AG09309 (cell line): Measurements from ENCODE around the gene MED26.

Experiments used
- DNase-seq: peaks from one replicate; pipeline ENCODE4 v3.0.0-alpha.2; 2010; ENCODE audit warnings: low read depth
- H3K4me3 ChIP-seq: 2 replicates; pipeline ENCODE4 v1.5.1; 2011; ENCODE audit warnings: mild to moderate bottlenecking, low read depth, low read length, moderate library complexity; ENCODE audit not compliant: control insufficient read depth
- TF ChIP-seq, protein P1 (sequence below): IDR thresholded peaks from 2 replicates; pipeline ENCODE4 v1.5.1; 2011; ENCODE audit warnings: mild to moderate bottlenecking, low read depth, low read length, inconsistent platforms; ENCODE audit not compliant: insufficient read depth, control insufficient read depth; ENCODE audit errors: missing control alignments

MED26 gene

DNA sequence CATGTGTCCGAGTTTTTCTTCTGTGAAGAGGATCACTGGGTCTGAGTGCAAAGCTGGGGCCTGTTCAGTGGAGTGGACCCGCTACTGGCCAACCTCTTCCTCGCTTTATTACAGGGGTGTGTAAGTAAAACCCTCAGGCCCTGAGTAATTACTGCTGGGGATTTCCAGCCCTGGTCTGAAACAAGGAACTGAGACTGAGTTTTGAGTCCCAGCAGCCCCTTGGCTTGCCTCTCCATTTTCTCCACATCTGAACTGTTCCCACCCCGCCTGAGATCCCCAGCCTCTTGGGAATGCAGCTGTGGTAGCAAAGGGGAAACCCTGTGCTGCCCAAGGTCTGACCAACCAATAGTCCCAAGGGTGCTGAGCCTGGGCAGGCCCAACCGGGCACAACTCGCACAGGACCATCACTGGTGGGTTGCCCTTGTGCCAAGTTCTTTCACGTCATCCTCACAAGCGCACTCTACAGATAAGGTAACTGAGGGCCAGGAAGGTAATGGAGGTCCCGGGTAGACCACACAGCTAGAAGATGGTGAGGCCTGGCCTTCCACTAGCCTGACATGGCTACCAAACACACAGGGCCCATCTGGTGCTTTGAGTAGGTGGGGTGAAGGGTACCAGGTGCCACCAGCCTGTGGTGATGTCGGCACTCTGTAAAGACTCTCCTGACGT lies 42.1 kb downstream of the MED26 start:
- no peak for DNase-seq
- no peak overlapping the region for H3K4me3 ChIP-seq
- TF ChIP-seq, protein P1, sequence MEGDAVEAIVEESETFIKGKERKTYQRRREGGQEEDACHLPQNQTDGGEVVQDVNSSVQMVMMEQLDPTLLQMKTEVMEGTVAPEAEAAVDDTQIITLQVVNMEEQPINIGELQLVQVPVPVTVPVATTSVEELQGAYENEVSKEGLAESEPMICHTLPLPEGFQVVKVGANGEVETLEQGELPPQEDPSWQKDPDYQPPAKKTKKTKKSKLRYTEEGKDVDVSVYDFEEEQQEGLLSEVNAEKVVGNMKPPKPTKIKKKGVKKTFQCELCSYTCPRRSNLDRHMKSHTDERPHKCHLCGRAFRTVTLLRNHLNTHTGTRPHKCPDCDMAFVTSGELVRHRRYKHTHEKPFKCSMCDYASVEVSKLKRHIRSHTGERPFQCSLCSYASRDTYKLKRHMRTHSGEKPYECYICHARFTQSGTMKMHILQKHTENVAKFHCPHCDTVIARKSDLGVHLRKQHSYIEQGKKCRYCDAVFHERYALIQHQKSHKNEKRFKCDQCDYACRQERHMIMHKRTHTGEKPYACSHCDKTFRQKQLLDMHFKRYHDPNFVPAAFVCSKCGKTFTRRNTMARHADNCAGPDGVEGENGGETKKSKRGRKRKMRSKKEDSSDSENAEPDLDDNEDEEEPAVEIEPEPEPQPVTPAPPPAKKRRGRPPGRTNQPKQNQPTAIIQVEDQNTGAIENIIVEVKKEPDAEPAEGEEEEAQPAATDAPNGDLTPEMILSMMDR: no peak

DNA sequence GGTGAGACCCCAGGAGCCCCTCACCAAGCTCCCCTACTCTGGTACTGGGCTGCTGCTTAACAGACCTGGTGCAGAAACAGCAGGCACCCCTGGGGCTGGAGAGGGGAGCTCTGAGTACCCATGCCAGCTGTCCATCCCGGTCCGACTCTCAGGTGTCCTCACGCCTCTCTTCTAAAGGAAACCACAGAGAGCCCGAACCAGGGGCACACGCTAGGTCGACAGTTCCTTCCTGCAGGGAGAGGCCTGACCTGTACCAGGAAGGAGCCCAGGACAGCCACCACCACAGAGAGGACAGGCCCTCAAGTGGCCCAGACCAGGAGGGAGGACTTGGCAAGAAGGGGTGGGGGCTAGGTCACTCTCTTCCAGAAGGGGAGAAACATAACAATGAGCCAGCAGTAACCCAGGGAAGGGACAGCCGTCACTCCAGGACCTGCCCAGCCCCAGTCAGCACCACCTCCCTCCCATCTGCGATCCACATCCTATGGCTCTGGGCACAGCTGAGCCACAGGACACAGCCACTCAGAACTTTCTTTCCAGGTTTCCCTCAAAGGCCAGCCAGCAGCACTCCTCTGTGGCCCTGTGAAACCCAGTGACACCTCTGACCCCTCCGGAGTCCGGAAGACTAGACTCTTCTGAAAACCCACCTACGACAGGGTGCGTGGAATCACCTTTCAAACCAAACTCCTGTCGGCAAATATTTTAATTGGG lies 42.8 kb downstream of the MED26 start:
- no peak for DNase-seq
- TF ChIP-seq, protein P1: no peak
- no peak overlapping the region for H3K4me3 ChIP-seq

DNA sequence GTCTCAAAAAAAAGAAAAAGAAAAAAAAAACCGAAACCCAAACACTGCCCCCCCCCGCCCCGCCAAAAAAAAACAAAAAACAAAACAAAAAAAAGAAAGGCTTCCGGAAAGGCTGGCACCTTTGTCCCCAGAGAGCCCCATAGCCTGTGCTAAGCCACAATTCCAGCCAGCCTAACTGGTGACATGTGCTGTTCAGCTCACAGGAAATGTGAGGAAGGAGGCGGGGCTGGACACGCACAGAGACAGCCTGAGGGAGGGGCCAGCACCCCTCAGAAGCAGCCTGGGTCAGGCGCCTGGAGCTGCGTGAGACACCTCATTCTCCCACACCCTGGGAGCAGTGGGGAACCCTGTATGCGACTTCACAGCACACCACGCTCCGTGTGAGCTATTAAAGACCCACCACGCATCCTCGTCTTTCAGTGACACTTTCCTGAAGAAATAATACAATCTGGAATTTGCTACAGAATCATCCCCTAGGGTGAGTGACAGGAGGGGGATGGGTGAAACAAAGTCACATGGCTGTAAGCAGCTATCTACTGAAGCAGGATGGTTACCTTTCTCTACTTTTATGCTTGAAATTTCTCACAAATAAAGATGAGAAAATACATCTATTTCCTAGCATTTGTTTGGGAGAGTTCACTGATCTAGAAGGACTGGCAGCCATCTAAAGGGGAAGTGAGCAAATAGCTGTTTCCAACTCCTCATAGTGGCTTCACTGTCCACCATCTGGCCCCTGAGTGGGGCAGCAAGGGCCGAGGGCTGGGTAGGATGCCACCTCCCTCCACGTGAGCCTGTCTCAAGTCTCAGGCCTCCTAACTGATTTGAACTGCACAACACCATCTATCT lies 43.5 kb downstream of the MED26 start:
- TF ChIP-seq, protein P1: no peak
- H3K4me3 ChIP-seq: no peak overlapping the region; the same call in 1 of the 2 replicates
- peak; percentile 24 for DNase-seq

DNA sequence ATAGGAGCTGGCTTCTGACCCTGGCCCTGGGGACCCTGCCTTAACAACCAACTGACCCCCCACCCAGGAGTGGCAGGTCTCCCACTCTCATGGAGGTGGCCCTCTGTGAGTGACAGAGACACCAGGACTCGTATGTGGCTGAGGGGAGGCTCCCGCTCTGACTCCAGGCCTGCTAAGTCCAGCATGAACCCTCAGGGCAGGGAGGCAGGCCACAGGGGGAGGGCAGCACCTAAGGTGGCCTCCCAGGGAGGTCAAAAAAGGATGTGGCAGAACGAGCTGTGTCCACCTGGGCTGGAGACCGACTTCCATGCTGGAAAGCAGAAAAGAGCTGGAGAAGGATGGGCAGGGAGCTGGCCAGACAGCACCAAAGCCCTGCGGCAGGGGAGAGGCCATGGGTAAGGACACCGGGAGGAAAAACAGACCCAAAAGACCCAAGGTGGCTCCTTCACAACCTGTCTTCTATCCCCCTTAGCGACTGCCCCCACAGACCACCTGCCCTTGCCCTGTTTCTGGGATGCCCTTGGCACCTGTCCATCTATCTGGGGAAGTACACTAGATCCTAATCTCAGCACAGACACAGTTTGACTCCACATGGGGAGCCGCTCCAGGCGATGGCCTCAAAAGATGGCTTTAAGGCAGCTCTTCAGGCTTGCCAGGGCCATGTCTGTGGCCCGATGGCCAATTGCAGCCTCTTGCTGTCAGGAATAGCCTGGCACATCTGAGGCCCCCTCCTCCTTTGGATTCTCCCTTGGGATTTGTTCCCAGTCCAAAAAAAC lies 45.3 kb downstream of the MED26 start:
- no peak overlapping the region for H3K4me3 ChIP-seq
- no peak for DNase-seq
- TF ChIP-seq, protein P1: no peak

DNA sequence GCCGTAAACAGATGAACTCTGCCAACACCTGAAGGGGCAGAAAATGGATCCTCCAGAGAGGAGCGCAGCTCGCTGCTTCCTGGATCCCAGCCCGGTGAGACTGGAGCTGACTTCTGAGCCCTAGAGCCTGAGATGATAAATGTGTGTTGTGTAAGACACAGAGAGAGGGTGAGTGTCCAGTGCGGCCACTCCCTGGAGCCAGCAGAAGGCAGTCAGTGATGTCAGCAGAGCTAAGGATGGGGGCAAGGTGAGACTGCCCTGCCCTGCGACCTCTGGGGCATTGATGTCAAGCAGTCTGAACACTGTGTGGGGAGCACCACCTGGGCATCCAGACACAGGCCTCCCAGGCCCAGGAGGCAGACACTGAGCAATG lies 46.0 kb downstream of the MED26 start:
- no peak for DNase-seq
- H3K4me3 ChIP-seq: no peak overlapping the region
- TF ChIP-seq, protein P1: no peak
